Activated CD8-positive, alpha-beta memory T cell treated with anti-CD3 and anti-CD28 coated beads for 4 hours (primary cell): ENCODE data around the gene RNASEL.
"Not testable (repeated sequence)": the region's sequence is repeated elsewhere in the genome, so short reads cannot be mapped to it uniquely, and the experiment has no call there.

Experiments used
- DNase-seq, 2 donors: peaks; one replicate each; pipeline ENCODE4 v3.0.0-alpha.2; 2020; ENCODE audit warnings: low read depth in 2 of 2

The RNASEL gene

GRCh38 chr1:182563095-182563494 lies 26.0 kb downstream of the RNASEL start:
- no peak for DNase-seq

- DNase-seq: no peak
These were observed 27.6 kb downstream of the RNASEL start for GRCh38 chr1:182561456-182561855.

- no peak for DNase-seq
These were observed 28.6 kb downstream of the RNASEL start for GRCh38 chr1:182560392-182560984.

- DNase-seq: no peak
These were observed 32.8 kb downstream of the RNASEL start for GRCh38 chr1:182556279-182556678.

DNA sequence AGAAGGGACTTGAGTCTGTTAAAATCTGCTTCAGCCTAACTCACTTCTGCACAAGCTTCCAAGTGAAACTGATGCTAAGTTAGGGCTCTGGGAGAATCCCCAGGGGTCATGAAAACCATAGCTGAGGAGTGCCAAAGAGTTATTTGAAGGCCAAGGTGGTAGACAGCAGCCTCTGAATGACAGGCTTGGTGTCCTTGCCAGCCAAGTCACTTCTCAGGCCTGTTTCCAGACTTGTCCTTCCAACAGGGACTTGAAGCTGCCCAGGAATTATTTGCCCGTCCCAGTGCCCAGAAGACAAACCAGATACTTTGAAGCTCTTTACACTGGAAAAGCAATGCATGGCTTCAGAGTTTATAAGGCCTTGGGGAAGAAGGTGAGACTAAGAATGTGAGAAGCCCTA lies 33.6 kb downstream of the RNASEL start:
- DNase-seq: no peak

GRCh38 chr1:182552527-182552926 lies 36.5 kb downstream of the RNASEL start:
- no peak for DNase-seq

DNA sequence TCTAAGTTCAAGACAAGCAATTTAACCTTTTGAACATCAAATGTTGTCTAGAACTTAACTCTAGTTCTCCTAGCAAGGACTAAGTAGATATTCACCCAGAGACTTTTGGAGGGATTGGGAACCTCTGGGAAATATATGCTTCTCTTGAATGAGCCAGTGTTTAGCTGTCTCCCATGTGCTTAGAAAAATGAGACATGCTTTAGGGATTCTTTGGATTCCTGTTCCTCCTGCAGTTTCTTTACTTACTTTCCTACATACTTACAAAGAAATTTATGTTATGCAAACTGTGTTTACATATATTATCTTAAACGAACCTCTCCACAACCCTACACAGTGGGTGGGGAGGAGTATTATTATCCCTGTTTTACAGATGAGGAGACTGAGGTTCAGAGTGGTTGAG lies 39.2 kb downstream of the RNASEL start:
- DNase-seq: no peak

GRCh38 chr1:182549346-182549745 lies 39.7 kb downstream of the RNASEL start:
- DNase-seq: no peak

DNA sequence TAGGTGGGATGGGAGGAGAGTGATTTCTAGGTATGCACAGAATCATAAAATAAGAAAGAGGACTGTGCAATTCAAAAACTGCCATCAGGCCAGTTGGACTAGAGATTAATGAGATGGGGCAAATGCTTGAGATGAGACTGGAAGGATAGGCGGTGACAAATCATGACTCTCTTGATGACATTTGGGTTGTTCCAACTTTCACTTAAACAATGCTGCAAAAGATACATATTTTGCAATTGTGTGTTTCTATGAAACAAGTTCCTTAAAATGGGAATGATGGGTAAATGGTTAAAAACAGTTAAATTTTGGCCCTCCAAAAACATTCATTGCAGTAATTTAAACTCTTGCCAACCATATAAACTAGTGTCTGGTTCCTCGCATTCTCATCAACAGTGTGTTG lies 55.2 kb downstream of the RNASEL start:
- DNase-seq: no peak

DNA sequence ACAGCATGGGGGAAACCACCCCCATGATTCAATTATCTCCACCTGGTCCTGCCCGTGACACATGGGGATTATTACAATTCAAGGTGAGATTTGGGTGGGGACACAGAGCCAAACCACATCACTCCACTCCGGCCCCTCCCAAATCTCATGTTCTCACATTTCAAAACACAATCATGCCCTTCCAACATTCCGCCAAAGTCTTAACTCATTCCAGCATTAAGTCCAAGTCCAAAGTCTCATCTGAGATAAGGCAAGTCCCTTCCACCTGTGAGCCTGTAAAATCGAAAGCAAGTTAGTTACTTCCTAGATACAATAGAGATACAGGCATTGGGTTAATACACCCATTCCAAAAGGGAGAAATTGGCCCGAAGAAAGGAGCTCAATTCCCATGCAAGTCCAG lies 60.9 kb downstream of the RNASEL start:
- not testable (repeated sequence) for DNase-seq

DNA sequence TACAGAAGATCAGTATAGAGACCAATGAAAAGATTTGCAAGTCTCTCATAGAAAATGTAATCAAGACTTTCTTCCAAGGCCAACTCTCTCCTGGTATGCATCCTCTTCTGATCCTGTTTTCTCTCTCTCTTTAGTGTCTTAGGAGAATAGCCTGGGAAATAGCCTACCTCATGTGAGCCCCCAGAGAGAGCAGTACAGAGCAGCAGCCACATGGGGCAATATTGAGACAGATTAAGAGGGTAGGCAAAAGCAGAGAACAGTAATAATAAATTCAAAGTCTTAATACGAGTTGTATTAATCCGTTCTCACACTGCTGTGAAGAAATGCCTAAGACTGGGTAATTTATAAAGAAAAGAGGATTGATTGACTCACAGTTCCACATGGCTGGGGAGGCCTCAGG lies 61.4 kb downstream of the RNASEL start:
- DNase-seq: no peak

GRCh38 chr1:182525342-182525741 lies 63.7 kb downstream of the RNASEL start:
- DNase-seq: no peak
